Left forelimb (tissue), 1 donor: ENCODE results near the gene NEU1.
"Not testable (repeated sequence)": the region's sequence is repeated elsewhere in the genome, so short reads cannot be mapped to it uniquely, and the experiment has no call there.

Experiments
- DNase-seq: peaks from one replicate; pipeline ENCODE4 v3.0.0-alpha.2; 2018; ENCODE audit warnings: low spot score

The NEU1 gene

GRCh38 chr6:31874084-31874670 is 11.6 kb upstream of the NEU1 start:
- DNase-seq, result no peak

GRCh38 chr6:31871046-31871659 is 8.5 kb upstream of the NEU1 start:
- no peak for DNase-seq

- DNase-seq, result no peak
These were observed 7.8 kb upstream of the NEU1 start for GRCh38 chr6:31870385-31870921.

- DNase-seq, result no peak
These were observed 6.7 kb upstream of the NEU1 start for GRCh38 chr6:31869343-31869742.

- DNase-seq, result not testable (repeated sequence)
These were observed 6.0 kb upstream of the NEU1 start for GRCh38 chr6:31868658-31868971.

GRCh38 chr6:31865205-31866118 is 2.8 kb upstream of the NEU1 start:
- DNase-seq, result no peak

- DNase-seq, result no peak
These were observed 2.2 kb upstream of the NEU1 start for GRCh38 chr6:31864818-31865204.

- DNase-seq, result not testable (repeated sequence)
These were observed 1.5 kb upstream of the NEU1 start for GRCh38 chr6:31864123-31864562.

- no peak for DNase-seq
These were observed 690 bp downstream of the NEU1 start for GRCh38 chr6:31861919-31862343.

- no peak for DNase-seq
These were observed 1.5 kb downstream of the NEU1 start for GRCh38 chr6:31861150-31861549.

GRCh38 chr6:31860349-31860748 is 2.3 kb downstream of the NEU1 start:
- DNase-seq, result no peak

- DNase-seq, result no peak
These were observed 2.7 kb downstream of the NEU1 start for GRCh38 chr6:31859923-31860322.

- DNase-seq, result no peak
These were observed 3.9 kb downstream of the NEU1 start for GRCh38 chr6:31858707-31859106.

- DNase-seq, result not testable (repeated sequence)
These were observed 4.8 kb downstream of the NEU1 start for GRCh38 chr6:31857774-31858173.

- not testable (repeated sequence) for DNase-seq
These were observed 10.5 kb downstream of the NEU1 start for GRCh38 chr6:31851980-31852718.

- no peak for DNase-seq
These were observed 11.2 kb downstream of the NEU1 start for GRCh38 chr6:31851485-31851832.

- DNase-seq, result no peak
These were observed 11.7 kb downstream of the NEU1 start for GRCh38 chr6:31850765-31851484.

GRCh38 chr6:31847276-31847978 is 15.2 kb downstream of the NEU1 start:
- no peak for DNase-seq

- no peak for DNase-seq
These were observed 18.1 kb downstream of the NEU1 start for GRCh38 chr6:31844507-31844906.

GRCh38 chr6:31842053-31842452 is 20.6 kb downstream of the NEU1 start:
- no peak for DNase-seq

GRCh38 chr6:31839779-31840126 is 22.9 kb downstream of the NEU1 start:
- not testable (repeated sequence) for DNase-seq
